ENCODE results near the gene DYNC2H1. TPM values are rescaled to one million over a fixed set of nuclear protein-coding genes. Genes with fewer than 3 reads are reported as not detected.

The DYNC2H1 gene
- total RNA-seq, 1 experiment from 2014 or later, result 17.2 TPM

DNA sequence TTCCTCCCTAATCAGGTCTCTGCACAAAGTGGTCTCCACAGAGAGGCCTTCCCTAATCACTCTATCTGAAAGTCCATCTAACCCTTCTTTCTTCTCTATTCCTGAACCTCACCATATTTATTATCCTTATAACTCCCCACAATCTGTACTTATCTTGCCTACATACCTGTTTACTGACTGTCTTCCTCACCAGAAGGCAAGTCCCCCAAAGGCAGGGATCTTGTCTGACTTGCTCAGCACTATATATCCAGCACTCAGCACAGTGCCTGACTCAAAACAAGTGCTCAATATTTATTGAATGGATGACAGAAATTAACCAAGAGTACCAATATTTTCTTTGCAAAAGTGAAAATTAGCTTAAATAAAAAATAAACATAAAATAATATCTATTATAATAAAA is 22.8 kb upstream of the DYNC2H1 start (continued):
- TF ChIP-seq, protein P1, sequence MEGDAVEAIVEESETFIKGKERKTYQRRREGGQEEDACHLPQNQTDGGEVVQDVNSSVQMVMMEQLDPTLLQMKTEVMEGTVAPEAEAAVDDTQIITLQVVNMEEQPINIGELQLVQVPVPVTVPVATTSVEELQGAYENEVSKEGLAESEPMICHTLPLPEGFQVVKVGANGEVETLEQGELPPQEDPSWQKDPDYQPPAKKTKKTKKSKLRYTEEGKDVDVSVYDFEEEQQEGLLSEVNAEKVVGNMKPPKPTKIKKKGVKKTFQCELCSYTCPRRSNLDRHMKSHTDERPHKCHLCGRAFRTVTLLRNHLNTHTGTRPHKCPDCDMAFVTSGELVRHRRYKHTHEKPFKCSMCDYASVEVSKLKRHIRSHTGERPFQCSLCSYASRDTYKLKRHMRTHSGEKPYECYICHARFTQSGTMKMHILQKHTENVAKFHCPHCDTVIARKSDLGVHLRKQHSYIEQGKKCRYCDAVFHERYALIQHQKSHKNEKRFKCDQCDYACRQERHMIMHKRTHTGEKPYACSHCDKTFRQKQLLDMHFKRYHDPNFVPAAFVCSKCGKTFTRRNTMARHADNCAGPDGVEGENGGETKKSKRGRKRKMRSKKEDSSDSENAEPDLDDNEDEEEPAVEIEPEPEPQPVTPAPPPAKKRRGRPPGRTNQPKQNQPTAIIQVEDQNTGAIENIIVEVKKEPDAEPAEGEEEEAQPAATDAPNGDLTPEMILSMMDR (IDR thresholded peaks at IDR 0.05), result no peak
- no peak for TF ChIP-seq TCF7 (CRISPR knock-in tag; IDR thresholded peaks at IDR 0.05; ENCODE audit: low read depth)
- TF ChIP-seq, protein P2, sequence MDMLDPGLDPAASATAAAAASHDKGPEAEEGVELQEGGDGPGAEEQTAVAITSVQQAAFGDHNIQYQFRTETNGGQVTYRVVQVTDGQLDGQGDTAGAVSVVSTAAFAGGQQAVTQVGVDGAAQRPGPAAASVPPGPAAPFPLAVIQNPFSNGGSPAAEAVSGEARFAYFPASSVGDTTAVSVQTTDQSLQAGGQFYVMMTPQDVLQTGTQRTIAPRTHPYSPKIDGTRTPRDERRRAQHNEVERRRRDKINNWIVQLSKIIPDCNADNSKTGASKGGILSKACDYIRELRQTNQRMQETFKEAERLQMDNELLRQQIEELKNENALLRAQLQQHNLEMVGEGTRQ (CRISPR knock-in tag; IDR thresholded peaks at IDR 0.05), result no peak
- TF ChIP-seq MXD4 (CRISPR knock-in tag; IDR thresholded peaks at IDR 0.05; ENCODE audit: borderline replicate concordance), result no peak
- TF ChIP-seq MLX (CRISPR knock-in tag; IDR thresholded peaks at IDR 0.05), result no peak
- TF ChIP-seq ZNF121 (CRISPR knock-in tag; IDR thresholded peaks at IDR 0.05), result no peak
- no peak for TF ChIP-seq TP53 (CRISPR knock-in tag; IDR thresholded peaks at IDR 0.05)

DNA sequence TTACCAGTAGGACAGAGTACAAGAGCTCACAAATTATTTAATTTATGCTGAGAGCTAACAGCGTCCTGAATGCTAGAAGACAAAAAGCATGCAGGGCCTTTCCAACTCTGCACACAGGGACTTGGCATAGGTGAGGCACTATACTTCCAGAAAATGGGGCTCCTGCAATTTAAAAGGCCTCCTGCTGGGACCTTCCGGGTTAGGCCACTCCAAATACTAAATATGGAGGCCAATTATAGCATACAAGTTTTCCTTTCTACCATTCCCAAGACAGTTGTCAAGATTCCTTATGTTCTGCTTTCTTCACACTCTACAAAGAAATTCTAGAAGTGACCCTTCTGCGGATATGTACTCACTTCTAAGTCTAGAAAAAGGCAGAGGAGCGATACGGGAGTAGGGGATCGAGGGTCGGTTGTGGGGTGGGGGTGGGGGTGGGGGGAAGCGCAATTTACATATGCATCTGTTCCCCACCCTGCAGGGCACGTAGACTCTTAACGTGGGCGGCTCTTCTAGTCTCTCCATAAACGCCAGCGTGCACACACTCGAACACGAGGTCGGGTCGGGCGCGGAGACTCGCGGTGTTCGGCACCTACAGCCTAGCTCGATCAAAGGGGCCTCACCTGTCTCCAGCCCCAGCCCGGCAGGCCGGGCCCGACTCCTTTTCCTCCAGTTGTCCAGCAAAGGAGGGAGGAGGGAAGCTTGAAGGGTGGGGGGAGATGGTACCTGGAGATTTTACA is 18.0 kb upstream of the DYNC2H1 start:
- Mint-ChIP-seq H3K27me3 (ENCODE audit: low read depth) (peaks cover 12% of the 10 kb centered on the region), H3K27ac (peak overlapping the region; percentile 79), H3K9me3 (no peaks in the 10 kb centered on the region), H3K4me1 (peaks cover 21% of the 10 kb centered on the region), H3K36me3 (peaks cover 24% of the 10 kb centered on the region), H3K4me3 (peak overlapping the region; percentile 89)
- TF ChIP-seq ZNF512 (CRISPR knock-in tag; IDR thresholded peaks at IDR 0.05; ENCODE audit: borderline replicate concordance), result no peak
- CTCF ChIA-PET, result interaction anchor here (1.1 to 3.2 kb wide), 3 partner anchors 9 to 176 kb away, joined by 3 to 36 read pairs (median 3); partner anchors contain the start of gene DYNC2H1
- POLR2A ChIA-PET, result interaction anchor here (0.9 to 3.0 kb wide), 2 partner anchors 13 to 18 kb away, joined by 3 to 29 read pairs; partner anchors contain the start of gene DYNC2H1
- DNase-seq (ENCODE audit: low spot score) (peak; percentile 61), ATAC-seq (peak; percentile 50)

- ATAC-seq (peak; percentile 97), DNase-seq (ENCODE audit: low spot score) (peak; percentile 98)
- peaks cover 21% of the 10 kb centered on the region for H3K4me1 Mint-ChIP-seq
- no peaks in the 10 kb centered on the region for H3K9me3 Mint-ChIP-seq
- CTCF ChIA-PET, result interaction anchor here (1.1 to 3.2 kb wide), 3 partner anchors 9 to 177 kb away, joined by 3 to 36 read pairs (median 3); partner anchors contain the start of gene DYNC2H1
- POLR2A ChIA-PET, result interaction anchor here (0.9 to 3.0 kb wide), 3 partner anchors 12 to 17 kb away, joined by 3 to 29 read pairs (median 3); partner anchors contain the start of gene DYNC2H1
- peak within 1 kb of the TSS; percentile 93 for H3K27ac Mint-ChIP-seq
- H3K4me3 Mint-ChIP-seq, result peak within 1 kb of the TSS; percentile 89
- peaks cover 24% of the 10 kb centered on the region for H3K36me3 Mint-ChIP-seq
- H3K27me3 Mint-ChIP-seq (ENCODE audit: low read depth), result peaks cover 18% of the 10 kb centered on the region
- TF ChIP-seq HMGXB4 (CRISPR knock-in tag; IDR thresholded peaks at IDR 0.05), result peak; percentile 57; the same call in 1 of the 2 replicates
- peak; percentile 63; the same call in 1 of the 2 replicates for TF ChIP-seq FOXP4 (CRISPR knock-in tag; IDR thresholded peaks at IDR 0.05)
- peak; percentile 95 for TF ChIP-seq CREM (CRISPR knock-in tag; IDR thresholded peaks at IDR 0.05)
- TF ChIP-seq, protein P3, sequence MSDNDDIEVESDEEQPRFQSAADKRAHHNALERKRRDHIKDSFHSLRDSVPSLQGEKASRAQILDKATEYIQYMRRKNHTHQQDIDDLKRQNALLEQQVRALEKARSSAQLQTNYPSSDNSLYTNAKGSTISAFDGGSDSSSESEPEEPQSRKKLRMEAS (CRISPR knock-in tag; IDR thresholded peaks at IDR 0.05), result peak; percentile 67
- TF ChIP-seq, protein P4, sequence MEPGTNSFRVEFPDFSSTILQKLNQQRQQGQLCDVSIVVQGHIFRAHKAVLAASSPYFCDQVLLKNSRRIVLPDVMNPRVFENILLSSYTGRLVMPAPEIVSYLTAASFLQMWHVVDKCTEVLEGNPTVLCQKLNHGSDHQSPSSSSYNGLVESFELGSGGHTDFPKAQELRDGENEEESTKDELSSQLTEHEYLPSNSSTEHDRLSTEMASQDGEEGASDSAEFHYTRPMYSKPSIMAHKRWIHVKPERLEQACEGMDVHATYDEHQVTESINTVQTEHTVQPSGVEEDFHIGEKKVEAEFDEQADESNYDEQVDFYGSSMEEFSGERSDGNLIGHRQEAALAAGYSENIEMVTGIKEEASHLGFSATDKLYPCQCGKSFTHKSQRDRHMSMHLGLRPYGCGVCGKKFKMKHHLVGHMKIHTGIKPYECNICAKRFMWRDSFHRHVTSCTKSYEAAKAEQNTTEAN (CRISPR knock-in tag; IDR thresholded peaks at IDR 0.05), result 0 out of 2 replicates have a peak, but pooled peaks have one; percentile 66
- no peak for TF ChIP-seq MYBL2 (CRISPR knock-in tag; IDR thresholded peaks at IDR 0.05)
- peak; percentile 87 for TF ChIP-seq FOXK1 (CRISPR knock-in tag; IDR thresholded peaks at IDR 0.05)
- no peak for TF ChIP-seq NFATC4 (CRISPR knock-in tag; IDR thresholded peaks at IDR 0.05)
- no peak; the same call in 1 of the 2 replicates for TF ChIP-seq ETV6 (CRISPR knock-in tag; IDR thresholded peaks at IDR 0.05)
- TF ChIP-seq SMAD3 (CRISPR knock-in tag; IDR thresholded peaks at IDR 0.05; ENCODE audit: borderline replicate concordance), result 0 out of 2 replicates have a peak, but pooled peaks have one; percentile 50
- peak; percentile 57; the same call in 1 of the 2 replicates for TF ChIP-seq ESRRA (CRISPR knock-in tag; IDR thresholded peaks at IDR 0.05; ENCODE audit: borderline replicate concordance)
- TF ChIP-seq TEAD4 (CRISPR knock-in tag; IDR thresholded peaks at IDR 0.05), result no peak
Measured at GRCh38 chr11:103091801-103092524, 17.3 kb upstream of the DYNC2H1 start, which contains the start of gene DCUN1D5. TSS of gene DCUN1D5 (minus strand) at chr11:103092160. CDS start at chr11:103091872, 288 bp downstream.

All from WTC11 (cell line).